ENCODE measurements around the gene TCF4.

Gene TCF4

GRCh38 chr18:55384551-55385275 lies 203.3 kb downstream of the TCF4 start:
- DNase-seq (ENCODE audit: low read depth), result no peak

- DNase-seq (ENCODE audit: low read depth), result no peak
Measured at GRCh38 chr18:55384115-55384514, 203.9 kb downstream of the TCF4 start.

GRCh38 chr18:55382277-55382805 lies 205.7 kb downstream of the TCF4 start:
- DNase-seq (ENCODE audit: low read depth), result no peak

GRCh38 chr18:55381277-55381676 lies 206.7 kb downstream of the TCF4 start:
- no peak for DNase-seq (ENCODE audit: low read depth)

- no peak for DNase-seq (ENCODE audit: low read depth)
Measured at GRCh38 chr18:55380589-55380988, 207.4 kb downstream of the TCF4 start.

- no peak for DNase-seq (ENCODE audit: low read depth)
Measured at GRCh38 chr18:55376387-55376786, 211.6 kb downstream of the TCF4 start.

- no peak for DNase-seq (ENCODE audit: low read depth)
Measured at GRCh38 chr18:55375930-55376329, 212.1 kb downstream of the TCF4 start.

- DNase-seq (ENCODE audit: low read depth), result no peak
Measured at GRCh38 chr18:55374741-55375140, 213.3 kb downstream of the TCF4 start.

- no peak for DNase-seq (ENCODE audit: low read depth)
Measured at GRCh38 chr18:55372209-55372608, 215.8 kb downstream of the TCF4 start.

GRCh38 chr18:55370936-55371335 lies 217.1 kb downstream of the TCF4 start:
- no peak for DNase-seq (ENCODE audit: low read depth)

GRCh38 chr18:55369346-55369745 lies 218.6 kb downstream of the TCF4 start:
- DNase-seq (ENCODE audit: low read depth), result no peak

- no peak for DNase-seq (ENCODE audit: low read depth)
Measured at GRCh38 chr18:55365342-55365741, 222.7 kb downstream of the TCF4 start.

GRCh38 chr18:55362303-55362702 lies 225.7 kb downstream of the TCF4 start:
- DNase-seq (ENCODE audit: low read depth), result no peak

- no peak for DNase-seq (ENCODE audit: low read depth)
Measured at GRCh38 chr18:55361492-55362250, 226.3 kb downstream of the TCF4 start.

- DNase-seq (ENCODE audit: low read depth), result no peak
Measured at GRCh38 chr18:55360061-55360460, 227.9 kb downstream of the TCF4 start.

- no peak for DNase-seq (ENCODE audit: low read depth)
Measured at GRCh38 chr18:55356815-55357214, 231.2 kb downstream of the TCF4 start.

GRCh38 chr18:55355223-55355622 lies 232.8 kb downstream of the TCF4 start:
- no peak for DNase-seq (ENCODE audit: low read depth)

- no peak for DNase-seq (ENCODE audit: low read depth)
Measured at GRCh38 chr18:55354795-55355194, 233.2 kb downstream of the TCF4 start.

GRCh38 chr18:55353806-55354205 lies 234.2 kb downstream of the TCF4 start:
- DNase-seq (ENCODE audit: low read depth), result no peak

GRCh38 chr18:55353391-55353790 lies 234.6 kb downstream of the TCF4 start:
- DNase-seq (ENCODE audit: low read depth), result no peak

- no peak for DNase-seq (ENCODE audit: low read depth)
Measured at GRCh38 chr18:55351980-55352714, 235.8 kb downstream of the TCF4 start.

- no peak for DNase-seq (ENCODE audit: low read depth)
Measured at GRCh38 chr18:55351241-55351691, 236.7 kb downstream of the TCF4 start.

GRCh38 chr18:55349685-55350084 lies 238.3 kb downstream of the TCF4 start:
- DNase-seq (ENCODE audit: low read depth), result no peak

Data from stimulated activated CD8-positive, alpha-beta memory T cell treated with anti-CD3 and anti-CD28 coated beads, Interleukin-15, amount 100 ng/mL, for 24 hours (primary cell).